Measurements from ENCODE around the gene SNTB2. TPM values are rescaled to one million over a fixed set of nuclear protein-coding genes. Genes with fewer than 3 reads are reported as not detected.

The SNTB2 gene
- total RNA-seq, 1 experiment from 2014 or later, result 14.0 TPM

- Histone ChIP-seq H3K36me3 (peaks cover 24% of the 10 kb centered on the region), H3K27ac (no peak overlapping the region), H3K27me3 (no peaks in the 10 kb centered on the region), H3K4me3 (no peak overlapping the region), H3K9me3 (replicated peaks) (no peaks in the 10 kb centered on the region), H3K4me1 (no peaks in the 10 kb centered on the region)
- DNase-seq, result no peak
Observed at GRCh38 chr16:69169051-69169450, 17.9 kb upstream of the SNTB2 start.

- Histone ChIP-seq H3K36me3 (peaks cover 21% of the 10 kb centered on the region), H3K27me3 (no peaks in the 10 kb centered on the region), H3K4me1 (no peaks in the 10 kb centered on the region), H3K4me3 (no peak overlapping the region), H3K27ac (no peak overlapping the region), H3K9me3 (replicated peaks) (no peaks in the 10 kb centered on the region)
- no peak for DNase-seq
Observed at GRCh38 chr16:69169607-69170352, 17.2 kb upstream of the SNTB2 start.

- Histone ChIP-seq H3K9me3 (replicated peaks) (no peaks in the 10 kb centered on the region), H3K4me1 (no peaks in the 10 kb centered on the region), H3K27ac (no peak overlapping the region), H3K4me3 (no peak overlapping the region), H3K27me3 (no peaks in the 10 kb centered on the region), H3K36me3 (peaks cover 17% of the 10 kb centered on the region)
- DNase-seq, result no peak
Observed at GRCh38 chr16:69171325-69172084, 15.5 kb upstream of the SNTB2 start.

GRCh38 chr16:69176033-69176800, 10.7 kb upstream of the SNTB2 start:
- H3K27me3 ChIP-seq, result no peaks in the 10 kb centered on the region
- no peaks in the 10 kb centered on the region for H3K36me3 ChIP-seq
- no peak overlapping the region for H3K27ac ChIP-seq
- H3K4me3 ChIP-seq, result no peak overlapping the region
- no peaks in the 10 kb centered on the region for H3K9me3 ChIP-seq (replicated peaks)
- peaks cover 7% of the 10 kb centered on the region for H3K4me1 ChIP-seq
- DNase-seq, result no peak

GRCh38 chr16:69179328-69180010, 7.5 kb upstream of the SNTB2 start:
- Histone ChIP-seq H3K36me3 (no peaks in the 10 kb centered on the region), H3K27ac (peak overlapping the region; percentile 37), H3K4me3 (no peak overlapping the region), H3K9me3 (replicated peaks) (no peaks in the 10 kb centered on the region), H3K4me1 (peaks cover 7% of the 10 kb centered on the region), H3K27me3 (no peaks in the 10 kb centered on the region)
- DNase-seq, result peak; percentile 29 to 55

GRCh38 chr16:69180011-69180338, 7.0 kb upstream of the SNTB2 start:
- H3K27ac ChIP-seq, result peak overlapping the region; percentile 37
- H3K4me1 ChIP-seq, result peaks cover 7% of the 10 kb centered on the region
- H3K9me3 ChIP-seq (replicated peaks), result no peaks in the 10 kb centered on the region
- H3K27me3 ChIP-seq, result no peaks in the 10 kb centered on the region
- H3K4me3 ChIP-seq, result no peak overlapping the region
- no peak for DNase-seq
- H3K36me3 ChIP-seq, result no peaks in the 10 kb centered on the region

- Histone ChIP-seq H3K27ac (no peak overlapping the region), H3K4me1 (peaks cover 7% of the 10 kb centered on the region), H3K36me3 (no peaks in the 10 kb centered on the region), H3K4me3 (no peak overlapping the region), H3K9me3 (replicated peaks) (no peaks in the 10 kb centered on the region), H3K27me3 (no peaks in the 10 kb centered on the region)
- peak; percentile 26 to 29 for DNase-seq
Observed at GRCh38 chr16:69182730-69183416, 4.1 kb upstream of the SNTB2 start.

- no peaks in the 10 kb centered on the region for H3K4me1 ChIP-seq
- H3K36me3 ChIP-seq, result no peaks in the 10 kb centered on the region
- peak; percentile 39 to 54 for DNase-seq
- peak overlapping the region; percentile 66; the same call in 1 of the 2 replicates for H3K27ac ChIP-seq
- peak overlapping the region; percentile 83 for H3K4me3 ChIP-seq
- no peaks in the 10 kb centered on the region for H3K9me3 ChIP-seq (replicated peaks)
- H3K27me3 ChIP-seq, result no peaks in the 10 kb centered on the region
Observed at GRCh38 chr16:69187446-69188235, 677 bp downstream of the SNTB2 start.

GRCh38 chr16:69188236-69188549, 1.2 kb downstream of the SNTB2 start:
- Histone ChIP-seq H3K27ac (no peak overlapping the region; the same call in 1 of the 2 replicates), H3K9me3 (replicated peaks) (no peaks in the 10 kb centered on the region), H3K27me3 (no peaks in the 10 kb centered on the region), H3K4me1 (no peaks in the 10 kb centered on the region), H3K4me3 (peak overlapping the region; percentile 83), H3K36me3 (no peaks in the 10 kb centered on the region)
- DNase-seq, result no peak

- Histone ChIP-seq H3K27ac (no peak overlapping the region), H3K36me3 (no peaks in the 10 kb centered on the region)
- peak; percentile 10 to 13 for DNase-seq
Observed at GRCh38 chr16:69188716-69189115, 1.8 kb downstream of the SNTB2 start.

GRCh38 chr16:69190046-69190588, 3.2 kb downstream of the SNTB2 start:
- Histone ChIP-seq H3K36me3 (no peaks in the 10 kb centered on the region), H3K27ac (no peak overlapping the region), H3K27me3 (no peaks in the 10 kb centered on the region), H3K4me3 (no peak overlapping the region), H3K9me3 (replicated peaks) (no peaks in the 10 kb centered on the region), H3K4me1 (no peaks in the 10 kb centered on the region)
- no peak for DNase-seq

More at GRCh38 chr16:69188716-69189115, 1.8 kb downstream of the SNTB2 start:
- Histone ChIP-seq H3K4me3 (peak overlapping the region; percentile 83), H3K9me3 (replicated peaks) (no peaks in the 10 kb centered on the region), H3K27me3 (no peaks in the 10 kb centered on the region), H3K4me1 (no peaks in the 10 kb centered on the region)

GRCh38 chr16:69190598-69190997, 3.6 kb downstream of the SNTB2 start:
- DNase-seq, result no peak
- Histone ChIP-seq H3K27ac (no peak overlapping the region), H3K4me1 (no peaks in the 10 kb centered on the region), H3K27me3 (no peaks in the 10 kb centered on the region), H3K36me3 (no peaks in the 10 kb centered on the region), H3K9me3 (replicated peaks) (no peaks in the 10 kb centered on the region), H3K4me3 (no peak overlapping the region)

GRCh38 chr16:69191136-69191535, 4.2 kb downstream of the SNTB2 start:
- Histone ChIP-seq H3K27ac (no peak overlapping the region), H3K9me3 (replicated peaks) (no peaks in the 10 kb centered on the region), H3K4me1 (no peaks in the 10 kb centered on the region), H3K27me3 (no peaks in the 10 kb centered on the region), H3K36me3 (no peaks in the 10 kb centered on the region), H3K4me3 (no peak overlapping the region)
- DNase-seq, result no peak

All from SJCRH30 (cell line).